ENCODE data around the gene RGL2. TPM values are rescaled to one million over a fixed set of nuclear protein-coding genes. Genes with fewer than 3 reads are reported as not detected.

RGL2 gene
- total and polyA plus RNA-seq, 2 of the 4 experiments (the other 2 are of a cell fraction) = 4.1 to 26.9 TPM

DNA sequence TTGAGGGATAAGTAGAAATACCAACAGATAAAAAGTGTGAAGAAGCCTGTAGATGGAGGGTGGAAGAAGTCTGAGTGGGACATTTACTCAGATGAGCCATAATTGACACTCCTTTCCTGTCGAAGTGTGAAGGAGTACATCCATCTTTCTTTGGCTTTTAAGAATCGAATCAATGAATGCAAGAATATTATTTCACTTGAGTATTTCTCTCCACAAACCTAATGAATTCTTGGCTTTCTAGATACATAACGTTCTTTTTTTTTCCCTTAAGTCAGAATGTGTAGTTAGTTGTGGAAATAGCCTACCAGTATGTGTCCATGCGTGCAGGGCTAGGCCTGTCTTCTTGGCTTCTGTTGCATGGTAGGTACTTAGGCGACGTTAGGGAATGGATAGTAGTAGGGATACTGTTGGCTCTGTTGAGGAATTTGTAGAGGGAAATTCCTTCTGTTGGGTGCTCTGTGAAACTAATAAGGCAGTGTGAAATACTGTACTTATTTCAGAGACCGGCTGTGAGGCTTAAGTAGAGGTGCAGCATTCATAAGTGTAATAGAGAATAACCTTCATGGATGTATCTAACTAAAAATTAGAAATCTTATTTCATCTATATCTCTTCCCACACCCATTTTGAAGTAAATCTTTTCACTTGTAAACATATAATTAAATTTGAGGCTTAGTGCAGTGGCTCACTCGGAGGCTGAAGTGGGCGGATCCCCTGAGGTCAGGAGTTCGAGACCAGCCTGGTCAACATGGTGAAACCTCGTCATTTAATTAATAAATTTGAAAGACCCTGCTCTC, 25.4 kb downstream of the RGL2 start:
- TF ChIP-seq BHLHE40 (IDR thresholded peaks at IDR 0.05; ENCODE audit: low read depth, low read length) = no peak
- TF ChIP-seq CEBPB (IDR thresholded peaks at IDR 0.05; ENCODE audit: low read depth, low read length) = no peak
- TF ChIP-seq POLR2A (IDR thresholded peaks at IDR 0.05; ENCODE audit: low read depth, low read length) = no peak
- TF ChIP-seq MAZ (IDR thresholded peaks at IDR 0.05; ENCODE audit: borderline replicate concordance, low read depth, low read length) = no peak
- Histone ChIP-seq H3K79me1 (ENCODE audit: low read depth in 1 of 2, low read length in 2 of 2) (peaks cover 28 to 65% of the 10 kb centered on the region in 2 experiments), H3K27me3 (ENCODE audit: control insufficient read depth, insufficient read depth, low read length) (no peaks in the 10 kb centered on the region), H3K4me3 (ENCODE audit: insufficient read depth, low read depth, low read length) (peak overlapping the region; percentile 71), H4K91ac (ENCODE audit: insufficient read depth, low read depth, low read length) (no peak overlapping the region), H3K4ac (ENCODE audit: low read depth, low read length) (0 out of 2 replicates have a peak overlapping the region, but pooled peaks have one; percentile 11), H3K9me1 (ENCODE audit: insufficient read depth, low read length) (peaks cover 9% of the 10 kb centered on the region), H3K9me3 (ENCODE audit: control insufficient read depth, insufficient read depth, low read length) (no peaks in the 10 kb centered on the region), H3K9ac (ENCODE audit: low read depth, low read length) (peak overlapping the region; percentile 95; the same call in 1 of the 2 replicates), H3K18ac (ENCODE audit: low read depth, low read length) (no peak overlapping the region), H3K23ac (ENCODE audit: low read depth, low read length) (peak overlapping the region; percentile 86; the same call in 1 of the 2 replicates), H2BK20ac (ENCODE audit: low read depth, low read length) (no peak overlapping the region), H4K8ac (ENCODE audit: low read depth in 2 of 2, low read length in 2 of 2) (no peak overlapping the region), H4K5ac (ENCODE audit: low read depth, low read length) (no peak overlapping the region), H2BK5ac (ENCODE audit: low read depth, low read length, poor library complexity, severe bottlenecking) (no peak overlapping the region), H3K14ac (replicated peaks; ENCODE audit: low read depth, low read length) (peak overlapping the region; percentile 95; the same call in 1 of the 2 replicates), H2AK5ac (ENCODE audit: low read depth, low read length) (0 out of 2 replicates have a peak overlapping the region, but pooled peaks have one; percentile 29), H3K4me2 (ENCODE audit: low read depth, low read length) (peak overlapping the region; percentile 84), H2AK9ac (replicated peaks; ENCODE audit: low read depth, low read length, poor library complexity) (no peak overlapping the region), H3K4me1 (ENCODE audit: control insufficient read depth, insufficient read depth, low read length) (peaks cover 14% of the 10 kb centered on the region), H2BK120ac (ENCODE audit: low read depth, low read length) (no peak overlapping the region), H3K27ac (ENCODE audit: insufficient read depth, low read length) (no peak overlapping the region), H4K20me1 (ENCODE audit: insufficient read depth, low read length) (peaks cover 64% of the 10 kb centered on the region), H3K36me3 (ENCODE audit: control insufficient read depth, insufficient read depth, low read length) (peaks cover 49% of the 10 kb centered on the region), H3K56ac (ENCODE audit: extremely low read depth, insufficient read depth, low read length) (0 out of 2 replicates have a peak overlapping the region, but pooled peaks have one; percentile 88), H2BK15ac (ENCODE audit: low read depth, low read length) (no peak overlapping the region), H2AFZ (replicated peaks; ENCODE audit: low read length, poor library complexity) (no peak overlapping the region)
- ChIA-PET CTCF (no interaction called here), POLR2A (ENCODE audit: unreplicated experiment) (no interaction called here)
- no CpG with 5 or more reads among the region's 11 CpGs for WGBS, 2 experiments (ENCODE audit: extremely low coverage in 2 of 2, insufficient read length in 1 of 2)
- in situ Hi-C loops (cut with MboI; ENCODE audit: low sequenced_read_pairs) = no loop called here
- no TSS peak for BruUV-seq (replicated peaks)
- DNase-seq (no peak), ATAC-seq (ENCODE audit: low read depth) (no peak)
- dilution Hi-C loops (cut with HindIII; ENCODE audit: low sequenced_read_pairs, unreplicated experiment) = no loop called here
- intact Hi-C loops (cut with micrococcal nuclease) = no loop called here

All from IMR-90 (cell line).